DND-41 (cell line): ENCODE results near the gene ATG2A.

Experiments
- ATAC-seq: fragments of 200-7000 bp; cut with Tn5 transposase; 3 replicates; pipeline ENCODE4 v1.9.1; 2021; ENCODE audit warnings: low read depth; ENCODE audit not compliant: insufficient read depth
- DNase-seq: peaks from one replicate; pipeline ENCODE4 v3.0.0-alpha.2; 2020
- H2AFZ ChIP-seq: 2 replicates; pipeline ENCODE4 v1.6.0; 2012; ENCODE audit warnings: low read depth, low read length
- H3K27ac ChIP-seq: 2 replicates; pipeline ENCODE4 v1.5.1; 2012; ENCODE audit warnings: low read length, inconsistent platforms
- H3K27me3 ChIP-seq: fragments of 200-600 bp; sonication (generic); 2 replicates; pipeline ENCODE4 v1.6.0; 2012; ENCODE audit warnings: low read length, mild to moderate bottlenecking, inconsistent platforms; ENCODE audit not compliant: insufficient read depth, poor library complexity
- H3K36me3 ChIP-seq: 2 replicates; pipeline ENCODE4 v1.5.1; 2012; ENCODE audit warnings: low read length, inconsistent platforms; ENCODE audit not compliant: insufficient read depth
- H3K4me1 ChIP-seq: 2 replicates; pipeline ENCODE4 v1.5.1; 2012; ENCODE audit warnings: mild to moderate bottlenecking, low read length; ENCODE audit not compliant: insufficient read depth
- H3K4me2 ChIP-seq: 2 replicates; pipeline ENCODE4 v1.6.0; 2012; ENCODE audit warnings: mild to moderate bottlenecking, moderate library complexity, low read length, inconsistent platforms; ENCODE audit not compliant: insufficient read depth
- H3K4me3 ChIP-seq, 2 experiments: fragments of 200-600 bp in 1 of 2; shearing (Covaris generic) in 1 of 2; 2 replicates each; pipeline ENCODE4 v1.5.1; 2012 to 2016; ENCODE audit warnings: inconsistent platforms in 2 of 2, low read length in 2 of 2, mild to moderate bottlenecking in 2 of 2, low read depth in 1 of 2, moderate library complexity in 1 of 2
- H3K79me2 ChIP-seq: 2 replicates; pipeline ENCODE4 v1.6.0; 2012; ENCODE audit warnings: low read length, inconsistent platforms; ENCODE audit not compliant: insufficient read depth
- H3K9ac ChIP-seq: 2 replicates; pipeline ENCODE4 v1.6.0; 2012; ENCODE audit warnings: low read depth, mild to moderate bottlenecking, inconsistent platforms, low read length, moderate library complexity
- H3K9me3 ChIP-seq: 2 replicates; pipeline ENCODE4 v1.5.1; 2012; ENCODE audit warnings: low read length, moderate library complexity, mild to moderate bottlenecking, inconsistent platforms; ENCODE audit not compliant: insufficient read depth, severe bottlenecking
- H4K20me1 ChIP-seq: 2 replicates; pipeline ENCODE4 v1.6.0; 2012; ENCODE audit warnings: low read length; ENCODE audit not compliant: insufficient read depth
- EZH2 ChIP-seq: IDR thresholded peaks from 3 replicates; pipeline ENCODE4 v1.6.1; 2012; ENCODE audit warnings: borderline replicate concordance, low read depth, mild to moderate bottlenecking, moderate library complexity, low read length, inconsistent platforms; ENCODE audit not compliant: severe bottlenecking
- TF ChIP-seq, protein P1 (sequence below): IDR thresholded peaks from 2 replicates; pipeline ENCODE4 v1.5.1; 2012; ENCODE audit warnings: borderline replicate concordance, low read length, moderate library complexity, mild to moderate bottlenecking; ENCODE audit not compliant: poor library complexity, severe bottlenecking; ENCODE audit errors: extremely low read depth

ATG2A gene

DNA sequence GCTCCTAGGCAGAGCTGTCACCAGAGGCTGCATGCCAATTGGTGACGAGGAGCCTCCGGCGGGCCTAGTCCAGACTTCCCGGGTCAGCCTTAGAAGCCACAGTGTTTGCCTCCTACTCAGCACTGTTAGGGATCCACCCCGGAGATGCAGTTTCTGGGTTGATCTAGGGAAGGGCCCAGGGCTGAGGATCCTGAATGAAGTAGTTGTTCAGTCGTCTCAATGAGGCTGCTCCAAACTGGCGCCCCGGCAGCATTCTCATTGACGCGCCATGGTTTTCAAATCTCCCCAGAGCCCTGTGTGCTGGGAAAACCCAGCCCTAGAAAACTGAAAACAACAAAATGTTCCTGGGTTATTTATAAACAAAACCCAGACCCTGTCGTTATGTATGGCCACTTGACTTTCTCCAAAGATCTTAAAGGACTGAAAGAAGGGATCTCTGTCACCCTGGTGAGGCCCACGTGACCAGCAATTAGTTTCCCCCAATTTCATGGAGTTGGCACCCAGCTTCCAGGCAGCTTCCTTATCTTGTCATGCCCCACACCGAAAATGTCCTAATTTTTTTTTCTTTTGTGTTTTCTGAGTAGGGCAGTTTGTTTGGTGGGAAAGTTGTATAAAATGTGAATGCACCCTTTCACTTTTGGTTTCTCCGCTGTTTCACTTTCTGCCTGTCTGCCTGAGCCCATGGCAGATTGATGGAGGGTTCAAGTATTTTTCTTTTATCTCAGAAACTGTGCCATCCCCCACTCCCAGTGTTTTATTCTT, 36.6 kb downstream of the ATG2A start:
- no peak for ATAC-seq
- peaks cover 26% of the 10 kb centered on the region for H4K20me1 ChIP-seq

DNA sequence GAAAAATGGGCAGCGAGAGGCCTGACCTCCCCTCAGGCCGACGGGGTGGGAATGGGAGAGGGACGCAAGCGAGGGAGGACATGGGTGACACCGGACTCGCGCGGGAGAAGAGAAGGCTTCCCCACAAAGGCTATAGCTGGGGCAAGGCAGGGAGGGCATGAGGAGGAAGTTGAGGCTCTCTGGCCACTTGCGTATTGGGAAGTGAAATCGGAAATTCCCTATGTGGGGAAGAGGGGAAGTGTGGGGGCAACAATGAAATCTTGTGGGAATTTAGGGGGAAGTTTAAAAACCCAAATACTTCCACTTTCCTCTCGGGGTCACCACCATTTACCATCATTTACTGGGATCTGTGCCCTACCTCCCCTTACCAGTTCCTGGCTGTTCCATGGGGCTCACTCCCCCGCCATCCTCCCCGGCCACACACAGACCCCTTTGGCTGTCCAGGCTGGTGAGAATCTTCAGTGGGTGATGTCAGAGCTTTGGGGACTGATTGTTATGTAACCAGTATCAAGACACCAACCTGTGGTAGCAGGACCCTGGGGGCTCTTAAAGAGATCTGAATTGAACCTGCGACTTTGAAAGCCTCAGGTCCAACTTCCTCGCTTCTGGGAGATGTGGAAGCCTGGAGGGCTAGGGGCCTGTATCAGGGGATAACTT, 37.6 kb downstream of the ATG2A start:
- peak overlapping the region; percentile 85 for H3K27ac ChIP-seq
- H3K27me3 ChIP-seq = no peaks in the 10 kb centered on the region
- peaks cover 26% of the 10 kb centered on the region for H4K20me1 ChIP-seq
- H3K4me3 ChIP-seq = peak overlapping the region; percentile 63 to 100; a peak in 3 of 4 replicates
- peak overlapping the region; percentile 83 for H3K9ac ChIP-seq
- ATAC-seq (no peak), DNase-seq (no peak)
- peaks cover 5% of the 10 kb centered on the region for H3K36me3 ChIP-seq
- H3K4me2 ChIP-seq = peak overlapping the region; percentile 90
- TF ChIP-seq, protein P1, sequence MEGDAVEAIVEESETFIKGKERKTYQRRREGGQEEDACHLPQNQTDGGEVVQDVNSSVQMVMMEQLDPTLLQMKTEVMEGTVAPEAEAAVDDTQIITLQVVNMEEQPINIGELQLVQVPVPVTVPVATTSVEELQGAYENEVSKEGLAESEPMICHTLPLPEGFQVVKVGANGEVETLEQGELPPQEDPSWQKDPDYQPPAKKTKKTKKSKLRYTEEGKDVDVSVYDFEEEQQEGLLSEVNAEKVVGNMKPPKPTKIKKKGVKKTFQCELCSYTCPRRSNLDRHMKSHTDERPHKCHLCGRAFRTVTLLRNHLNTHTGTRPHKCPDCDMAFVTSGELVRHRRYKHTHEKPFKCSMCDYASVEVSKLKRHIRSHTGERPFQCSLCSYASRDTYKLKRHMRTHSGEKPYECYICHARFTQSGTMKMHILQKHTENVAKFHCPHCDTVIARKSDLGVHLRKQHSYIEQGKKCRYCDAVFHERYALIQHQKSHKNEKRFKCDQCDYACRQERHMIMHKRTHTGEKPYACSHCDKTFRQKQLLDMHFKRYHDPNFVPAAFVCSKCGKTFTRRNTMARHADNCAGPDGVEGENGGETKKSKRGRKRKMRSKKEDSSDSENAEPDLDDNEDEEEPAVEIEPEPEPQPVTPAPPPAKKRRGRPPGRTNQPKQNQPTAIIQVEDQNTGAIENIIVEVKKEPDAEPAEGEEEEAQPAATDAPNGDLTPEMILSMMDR = no peak
- no peak for TF ChIP-seq EZH2
- H3K79me2 ChIP-seq = peaks cover 36% of the 10 kb centered on the region
- H3K4me1 ChIP-seq = peaks cover 68% of the 10 kb centered on the region
- H2AFZ ChIP-seq = peak overlapping the region; percentile 88
- no peaks in the 10 kb centered on the region for H3K9me3 ChIP-seq

More for the DNA sequence above, 36.6 kb downstream of the ATG2A start:
- Histone ChIP-seq H3K27me3 (no peaks in the 10 kb centered on the region), H3K4me1 (peaks cover 67% of the 10 kb centered on the region), H3K9ac (peak overlapping the region; percentile 48), H3K4me2 (peak overlapping the region; percentile 44), H2AFZ (peak overlapping the region; percentile 66), H3K79me2 (peaks cover 33% of the 10 kb centered on the region), H3K9me3 (no peaks in the 10 kb centered on the region), H3K27ac (peak overlapping the region; percentile 88), H3K36me3 (no peaks in the 10 kb centered on the region; the same call in 1 of the 2 replicates), H3K4me3 (no peak overlapping the region)
- TF ChIP-seq EZH2 = no peak
- TF ChIP-seq, protein P1 = no peak
- DNase-seq = peak; percentile 50

DNA sequence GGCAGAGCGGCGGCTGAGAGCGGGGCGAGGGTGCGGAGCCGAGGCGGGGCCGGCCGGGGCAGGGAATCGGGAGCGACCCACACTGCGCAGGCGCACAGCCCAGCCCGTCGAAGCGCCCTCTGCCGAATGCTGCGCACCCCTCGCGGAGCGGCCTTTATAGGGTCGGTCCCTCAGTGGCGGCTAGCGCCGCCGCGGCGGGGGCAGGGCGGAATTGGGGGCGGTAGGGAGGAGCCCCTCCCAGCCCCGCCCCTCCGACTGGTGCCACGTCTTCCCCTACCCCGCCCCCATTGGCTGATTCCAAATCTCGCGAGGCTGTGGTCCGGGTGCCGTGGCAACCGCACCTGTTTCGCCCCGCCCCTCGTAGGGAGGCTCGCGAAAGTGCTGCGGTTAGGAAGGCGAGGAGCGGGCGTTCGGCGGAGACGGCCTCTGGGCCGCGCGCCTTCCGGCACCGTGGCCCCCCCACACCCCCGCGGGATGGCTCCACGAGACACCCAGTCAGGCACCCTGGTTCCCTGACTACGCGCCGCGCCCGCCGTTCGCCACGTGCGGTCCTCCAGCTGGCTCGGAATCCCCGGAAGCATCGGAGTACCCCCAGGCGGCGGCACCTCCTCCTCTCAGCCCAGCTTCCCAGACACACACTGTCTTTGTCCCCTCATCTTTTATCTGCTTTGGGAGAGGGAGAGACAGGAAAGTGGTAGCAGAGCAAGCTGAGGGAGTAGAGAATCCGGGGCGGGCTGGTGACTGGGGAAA, 38.3 kb downstream of the ATG2A start, which contains the start of gene EHD1:
Gene EHD1 (minus strand): TSS at position 128 of the 750 bp plus-strand sequence. CDS start 157 bp downstream, outside the sequence.
- ATAC-seq (peak; percentile 84), DNase-seq (peak; percentile 99)
- peaks cover 36% of the 10 kb centered on the region for H3K79me2 ChIP-seq
- TF ChIP-seq EZH2 = no peak
- TF ChIP-seq, protein P1 = peak; percentile 78
- H2AFZ ChIP-seq = peak within 1 kb of the TSS; percentile 94
- peaks cover 8% of the 10 kb centered on the region for H3K36me3 ChIP-seq
- no peaks in the 10 kb centered on the region for H3K27me3 ChIP-seq
- peak within 1 kb of the TSS; percentile 93 for H3K4me2 ChIP-seq
- H3K9me3 ChIP-seq = no peaks in the 10 kb centered on the region
- peak within 1 kb of the TSS; percentile 63 to 100 for H3K4me3 ChIP-seq
- peak within 1 kb of the TSS; percentile 83 for H3K9ac ChIP-seq
- peaks cover 61% of the 10 kb centered on the region for H3K4me1 ChIP-seq
- peak within 1 kb of the TSS; percentile 85 for H3K27ac ChIP-seq
- H4K20me1 ChIP-seq = peaks cover 26% of the 10 kb centered on the region
